CD4-positive, alpha-beta T cell (primary cell): Measurements from ENCODE around the gene SERPINE1. TPM values are rescaled to one million over a fixed set of nuclear protein-coding genes. Genes with fewer than 3 reads are reported as not detected.

Experiments
- ATAC-seq: fragments of 200-7000 bp; cut with Tn5 transposase; one replicate; pipeline ENCODE4 v1.10.0; 2022; ENCODE audit warnings: mild to moderate bottlenecking; ENCODE audit not compliant: poor library complexity
- CTCF ChIA-PET: fragments of 350-600 bp; sonication (Branson Sonifier 250); formaldehyde crosslinking; loops from one replicate; lab custom pipeline; 2021; ENCODE audit warnings: antibody characterized with exemption, inconsistent platforms; lab: Charles Lee
- POLR2A ChIA-PET: fragments of 350-600 bp; sonication (Branson Sonifier 250); formaldehyde crosslinking; loops from one replicate; lab custom pipeline; 2021; ENCODE audit warnings: antibody characterized with exemption, inconsistent platforms; lab: Charles Lee
- DNase-seq, 14 experiments: peaks; one replicate each; pipeline ENCODE4 v3.0.0-alpha.2; 2013 to 2020; ENCODE audit warnings: mixed read lengths in 2 of 14
- H3K27ac ChIP-seq, 2 donors: one replicate each; pipeline versions ENCODE4 v1.5.1 to v1.7.0; 2013; ENCODE audit warnings: low read length in 2 of 2, low read depth in 1 of 2, mild to moderate bottlenecking in 1 of 2
- H3K27me3 ChIP-seq, 2 experiments: 1 replicate in 1 of 2; 2 replicates in 1 of 2; pipeline versions ENCODE4 v1.6.1 to v1.7.0; 2013; ENCODE audit warnings: low read length in 2 of 2, control low read depth in 1 of 2, mild to moderate bottlenecking in 1 of 2, moderate library complexity in 1 of 2; ENCODE audit not compliant: insufficient read depth in 2 of 2, control insufficient read depth in 1 of 2
- H3K36me3 ChIP-seq: one replicate; pipeline ENCODE4 v1.6.1; 2013; ENCODE audit warnings: low read length, control low read depth; ENCODE audit not compliant: insufficient read depth
- H3K4me1 ChIP-seq: one replicate; pipeline ENCODE4 v1.6.1; 2013; ENCODE audit warnings: low read length, control low read depth; ENCODE audit not compliant: insufficient read depth
- H3K4me3 ChIP-seq: one replicate; pipeline ENCODE4 v1.5.1; 2013; ENCODE audit warnings: mild to moderate bottlenecking, low read length, moderate library complexity
- H3K9me3 ChIP-seq, 2 experiments: 1 replicate in 1 of 2; 2 replicates in 1 of 2; pipeline versions ENCODE4 v1.6.1 to v1.7.0; 2013; ENCODE audit warnings: low read length in 2 of 2, mild to moderate bottlenecking in 2 of 2, control low read depth in 1 of 2, moderate library complexity in 1 of 2; ENCODE audit not compliant: control insufficient read depth in 1 of 2, insufficient read depth in 1 of 2
- H3K27ac Mint-ChIP-seq: one replicate; pipeline ENCODE4 v1.8.0; 2020; ENCODE audit warnings: mixed read lengths
- H3K27me3 Mint-ChIP-seq: one replicate; pipeline ENCODE4 v1.8.0; 2021; ENCODE audit warnings: mixed read lengths
- H3K36me3 Mint-ChIP-seq: one replicate; pipeline ENCODE4 v1.8.0; 2021; ENCODE audit warnings: low read depth, mixed read lengths
- H3K4me1 Mint-ChIP-seq: one replicate; pipeline ENCODE4 v1.8.0; 2021; ENCODE audit warnings: low read depth, mixed read lengths
- H3K4me3 Mint-ChIP-seq: one replicate; pipeline ENCODE4 v1.8.0; 2020; ENCODE audit warnings: mild to moderate bottlenecking, mixed read lengths
- H3K9me3 Mint-ChIP-seq: one replicate; pipeline ENCODE4 v1.8.0; 2020; ENCODE audit warnings: mixed read lengths
- intact Hi-C, 2 experiments: fragments of 100-400 bp; cut with DNase I in 1 of 2; cut with micrococcal nuclease in 1 of 2; formaldehyde crosslinking; loops; one replicate each; pipeline versions ENCODE4 v1.15.1 to v1.9.0; 2023 to 2025; cut with DNase I, micrococcal nuclease
- total RNA-seq, 174 experiments: library from RNA in 2 of 174; stranded (reverse) in 2 of 174; gene quantifications; one replicate each; pipeline ENCODE4 v1.2.3 and lab custom pipeline; 2021 to 2026
- TF ChIP-seq, protein P1 (sequence below): fragments of 200-600 bp; IDR thresholded peaks from one replicate; pipeline ENCODE4 v1.8.0; 2022; ENCODE audit warnings: antibody characterized with exemption, mild to moderate bottlenecking

Gene SERPINE1
- total RNA-seq, 2 experiments from 2014 or later, result 0.11 TPM; not detected in 1

DNA sequence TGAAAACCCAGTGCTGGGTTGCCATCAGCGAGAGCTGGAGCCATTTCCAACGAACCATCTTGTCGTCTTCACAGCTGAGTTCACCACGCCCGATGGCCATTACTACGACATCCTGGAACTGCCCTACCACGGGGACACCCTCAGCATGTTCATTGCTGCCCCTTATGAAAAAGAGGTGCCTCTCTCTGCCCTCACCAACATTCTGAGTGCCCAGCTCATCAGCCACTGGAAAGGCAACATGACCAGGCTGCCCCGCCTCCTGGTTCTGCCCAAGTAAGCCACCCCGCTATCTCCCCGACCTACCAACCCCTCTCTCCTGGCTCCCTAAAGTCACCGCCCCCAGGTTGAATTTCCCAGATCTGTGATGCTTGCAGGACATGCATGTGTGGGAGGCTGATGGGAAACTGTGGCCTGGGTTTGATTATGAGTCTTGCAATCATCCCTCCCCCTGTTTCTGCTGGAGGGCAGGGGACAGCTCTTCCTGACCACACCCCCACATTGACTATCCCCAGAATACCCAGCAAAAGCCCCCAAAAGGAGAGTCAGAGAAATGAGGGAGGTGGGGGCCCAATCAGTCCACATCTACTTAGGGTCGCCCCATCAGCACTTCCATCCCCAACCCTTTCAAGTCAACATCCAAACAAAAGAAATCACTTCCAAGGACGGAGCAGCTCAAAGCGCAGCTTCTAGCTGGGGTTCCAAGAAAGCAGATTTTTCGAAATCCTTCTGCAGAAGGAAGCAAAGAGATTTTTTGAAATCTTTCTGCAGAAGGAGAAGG is 6.9 kb downstream of the SERPINE1 start:
- DNase-seq, result no peak
- no peak overlapping the region for H3K4me3 ChIP-seq
- H3K36me3 ChIP-seq, result no peaks in the 10 kb centered on the region
- H3K27ac ChIP-seq, result no peak overlapping the region
- Mint-ChIP-seq H3K27me3 (peaks cover 53% of the 10 kb centered on the region), H3K4me3 (no peak overlapping the region), H3K9me3 (no peaks in the 10 kb centered on the region), H3K4me1 (peaks cover 6% of the 10 kb centered on the region), H3K27ac (no peak overlapping the region), H3K36me3 (no peaks in the 10 kb centered on the region)
- H3K4me1 ChIP-seq, result peaks cover 12% of the 10 kb centered on the region
- peaks cover 4 to 13% of the 10 kb centered on the region in 2 experiments for H3K27me3 ChIP-seq
- TF ChIP-seq, protein P1, sequence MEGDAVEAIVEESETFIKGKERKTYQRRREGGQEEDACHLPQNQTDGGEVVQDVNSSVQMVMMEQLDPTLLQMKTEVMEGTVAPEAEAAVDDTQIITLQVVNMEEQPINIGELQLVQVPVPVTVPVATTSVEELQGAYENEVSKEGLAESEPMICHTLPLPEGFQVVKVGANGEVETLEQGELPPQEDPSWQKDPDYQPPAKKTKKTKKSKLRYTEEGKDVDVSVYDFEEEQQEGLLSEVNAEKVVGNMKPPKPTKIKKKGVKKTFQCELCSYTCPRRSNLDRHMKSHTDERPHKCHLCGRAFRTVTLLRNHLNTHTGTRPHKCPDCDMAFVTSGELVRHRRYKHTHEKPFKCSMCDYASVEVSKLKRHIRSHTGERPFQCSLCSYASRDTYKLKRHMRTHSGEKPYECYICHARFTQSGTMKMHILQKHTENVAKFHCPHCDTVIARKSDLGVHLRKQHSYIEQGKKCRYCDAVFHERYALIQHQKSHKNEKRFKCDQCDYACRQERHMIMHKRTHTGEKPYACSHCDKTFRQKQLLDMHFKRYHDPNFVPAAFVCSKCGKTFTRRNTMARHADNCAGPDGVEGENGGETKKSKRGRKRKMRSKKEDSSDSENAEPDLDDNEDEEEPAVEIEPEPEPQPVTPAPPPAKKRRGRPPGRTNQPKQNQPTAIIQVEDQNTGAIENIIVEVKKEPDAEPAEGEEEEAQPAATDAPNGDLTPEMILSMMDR, result no peak
- ATAC-seq, result no peak
- intact Hi-C loops, result no loop called here
- CTCF ChIA-PET, result interaction anchor here (1.2 kb wide), 1 partner anchor 10 kb away, joined by 4 read pairs; no protein-coding TSS in a partner anchor
- peaks cover 0 to 14% of the 10 kb centered on the region in 2 experiments for H3K9me3 ChIP-seq
- POLR2A ChIA-PET, result no interaction called here

DNA sequence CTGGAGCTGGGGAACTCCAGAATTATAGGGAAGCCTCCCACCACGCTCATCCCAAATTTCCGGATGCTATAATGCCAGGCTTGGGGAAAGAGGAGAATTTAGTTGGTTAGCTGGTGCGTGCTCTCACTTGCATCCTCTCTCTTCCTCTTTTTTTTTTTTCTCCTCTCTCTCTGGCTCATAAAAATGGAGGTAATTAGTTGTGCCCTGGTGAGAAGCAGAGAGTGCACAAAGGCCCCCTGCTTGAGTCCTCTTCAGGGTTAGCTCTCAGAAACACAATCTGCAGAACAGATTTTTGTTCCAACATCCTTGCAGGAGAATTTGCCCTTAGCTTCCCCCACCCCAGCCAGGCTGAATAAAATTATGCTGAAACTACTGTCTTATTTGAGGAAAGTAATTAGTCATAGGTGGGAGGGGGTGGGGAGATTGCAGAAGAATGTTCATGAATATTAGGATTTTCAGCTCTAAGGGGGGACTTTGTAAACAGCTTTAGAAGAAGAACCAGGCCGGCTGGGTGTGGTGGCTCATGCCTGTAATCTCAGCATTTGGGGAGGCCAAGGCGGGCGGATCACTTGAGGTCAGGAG is 7.6 kb downstream of the SERPINE1 start:
- TF ChIP-seq, protein P1, result no peak
- H3K4me1 ChIP-seq, result peaks cover 16% of the 10 kb centered on the region
- H3K27me3 ChIP-seq, result peaks cover 4 to 12% of the 10 kb centered on the region in 2 experiments
- Mint-ChIP-seq H3K36me3 (no peaks in the 10 kb centered on the region), H3K27me3 (peaks cover 53% of the 10 kb centered on the region), H3K4me3 (no peak overlapping the region), H3K27ac (no peak overlapping the region), H3K4me1 (peaks cover 6% of the 10 kb centered on the region), H3K9me3 (no peaks in the 10 kb centered on the region)
- DNase-seq (no peak), ATAC-seq (no peak)
- H3K36me3 ChIP-seq, result no peaks in the 10 kb centered on the region
- H3K9me3 ChIP-seq, result peaks cover 0 to 14% of the 10 kb centered on the region in 2 experiments
- CTCF ChIA-PET, result interaction anchor here (1.2 kb wide), 1 partner anchor 9 kb away, joined by 4 read pairs; no protein-coding TSS in a partner anchor
- POLR2A ChIA-PET, result no interaction called here
- H3K27ac ChIP-seq, result no peak overlapping the region
- intact Hi-C loops, result no loop called here
- no peak overlapping the region for H3K4me3 ChIP-seq

DNA sequence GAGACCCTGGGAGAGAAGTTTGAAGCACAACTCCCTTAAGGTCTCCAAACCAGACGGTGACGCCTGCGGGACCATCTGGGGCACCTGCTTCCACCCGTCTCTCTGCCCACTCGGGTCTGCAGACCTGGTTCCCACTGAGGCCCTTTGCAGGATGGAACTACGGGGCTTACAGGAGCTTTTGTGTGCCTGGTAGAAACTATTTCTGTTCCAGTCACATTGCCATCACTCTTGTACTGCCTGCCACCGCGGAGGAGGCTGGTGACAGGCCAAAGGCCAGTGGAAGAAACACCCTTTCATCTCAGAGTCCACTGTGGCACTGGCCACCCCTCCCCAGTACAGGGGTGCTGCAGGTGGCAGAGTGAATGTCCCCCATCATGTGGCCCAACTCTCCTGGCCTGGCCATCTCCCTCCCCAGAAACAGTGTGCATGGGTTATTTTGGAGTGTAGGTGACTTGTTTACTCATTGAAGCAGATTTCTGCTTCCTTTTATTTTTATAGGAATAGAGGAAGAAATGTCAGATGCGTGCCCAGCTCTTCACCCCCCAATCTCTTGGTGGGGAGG is 10.8 kb downstream of the SERPINE1 start:
- ChIA-PET POLR2A (no interaction called here), CTCF (interaction anchor here (1.5 kb wide), 1 partner anchor 9 kb away, joined by 3 read pairs; no protein-coding TSS in a partner anchor)
- Histone ChIP-seq H3K9me3 (peaks cover 0 to 14% of the 10 kb centered on the region in 2 experiments), H3K4me3 (no peak overlapping the region), H3K27me3 (peaks cover 4 to 8% of the 10 kb centered on the region in 2 experiments), H3K27ac (no peak overlapping the region), H3K36me3 (no peaks in the 10 kb centered on the region), H3K4me1 (peaks cover 16% of the 10 kb centered on the region)
- TF ChIP-seq, protein P1, result no peak
- H3K4me1 Mint-ChIP-seq, result peaks cover 6% of the 10 kb centered on the region
- no peaks in the 10 kb centered on the region for H3K9me3 Mint-ChIP-seq
- H3K27me3 Mint-ChIP-seq, result peaks cover 42% of the 10 kb centered on the region
- ATAC-seq (no peak), DNase-seq (no peak)
- no peak overlapping the region for H3K4me3 Mint-ChIP-seq
- H3K36me3 Mint-ChIP-seq, result no peaks in the 10 kb centered on the region
- H3K27ac Mint-ChIP-seq, result no peak overlapping the region
- intact Hi-C loops, result no loop called here
